Colonic mucosa (tissue), 4 donors: ENCODE results near the gene TDRD9. TPM values are rescaled to one million over a fixed set of nuclear protein-coding genes. Genes with fewer than 3 reads are reported as not detected.

Experiments
- DNase-seq: peaks from one replicate; pipeline ENCODE4 v3.0.0-alpha.2; 2020
- H3K27ac ChIP-seq: fragments of 200-600 bp; one replicate; pipeline ENCODE4 v1.8.0; 2021
- H3K27me3 ChIP-seq: fragments of 200-600 bp; one replicate; pipeline ENCODE4 v1.8.0; 2021
- H3K36me3 ChIP-seq: fragments of 200-600 bp; one replicate; pipeline ENCODE4 v1.8.0; 2021
- H3K4me1 ChIP-seq: fragments of 200-600 bp; one replicate; pipeline ENCODE4 v1.8.0; 2021; ENCODE audit warnings: mild to moderate bottlenecking
- H3K4me3 ChIP-seq: fragments of 200-600 bp; one replicate; pipeline ENCODE4 v1.8.0; 2021
- H3K9ac ChIP-seq, 2 donors: one replicate each; pipeline ENCODE4 v1.7.0; 2013; ENCODE audit warnings: control low read depth in 2 of 2, low read depth in 2 of 2, low read length in 2 of 2
- H3K9me3 ChIP-seq: fragments of 200-600 bp; one replicate; pipeline ENCODE4 v1.8.0; 2021
- CTCF ChIP-seq: fragments of 200-600 bp; IDR thresholded peaks from one replicate; pipeline ENCODE4 v1.8.0; 2022; ENCODE audit warnings: antibody characterized with exemption, mild to moderate bottlenecking
- intact Hi-C: fragments of 100-400 bp; cut with DNase I; formaldehyde crosslinking; loops from one replicate; pipeline ENCODE4 v1.14.1; 2022
- total RNA-seq, 2 donors: library from RNA; stranded (reverse); fragmentation: NEBNext Ultra II Directional in 1 of 2; extraction: Animal tissue kit (Norgen Biotek cat#: 25700) in 1 of 2; gene quantifications; one replicate each; pipeline ENCODE4 v1.2.1, GENCODE V29; 2021
- donor health status: healthy.
- donor health status: DM: no; HTN: no; CAD: no.
- donor health status: DM: no; HTN: no; CAD: no.

Gene TDRD9
- total RNA-seq, 2 donors from 2014 or later: 0.44 to 1.1 TPM

- Histone ChIP-seq H3K27ac (peak overlapping the region; percentile 39), H3K4me1 (peaks cover 21% of the 10 kb centered on the region), H3K36me3 (no peaks in the 10 kb centered on the region), H3K9ac (peak overlapping the region; percentile 38 to 50), H3K27me3 (no peaks in the 10 kb centered on the region), H3K9me3 (no peaks in the 10 kb centered on the region), H3K4me3 (no peak overlapping the region)
- intact Hi-C loops: no loop called here
- DNase-seq: peak; percentile 69
- TF ChIP-seq CTCF: no peak
These were observed 34.1 kb upstream of the TDRD9 start for GRCh38 chr14:103894034-103894722.

GRCh38 chr14:103894723-103895059 lies 33.6 kb upstream of the TDRD9 start:
- Histone ChIP-seq H3K4me3 (no peak overlapping the region), H3K9ac (peak overlapping the region in 1 of 2 donors; percentile 38), H3K27ac (peak overlapping the region; percentile 39), H3K27me3 (no peaks in the 10 kb centered on the region), H3K9me3 (no peaks in the 10 kb centered on the region), H3K36me3 (no peaks in the 10 kb centered on the region), H3K4me1 (peaks cover 21% of the 10 kb centered on the region)
- intact Hi-C loops: no loop called here
- no peak for TF ChIP-seq CTCF
- DNase-seq: no peak

- H3K9ac ChIP-seq: peak overlapping the region in 1 of 2 donors; percentile 13
- H3K27me3 ChIP-seq: no peaks in the 10 kb centered on the region
- peaks cover 10% of the 10 kb centered on the region for H3K4me1 ChIP-seq
- H3K4me3 ChIP-seq: no peak overlapping the region
- no peaks in the 10 kb centered on the region for H3K9me3 ChIP-seq
- H3K27ac ChIP-seq: peak overlapping the region; percentile 86
- TF ChIP-seq CTCF: no peak
- DNase-seq: no peak
- intact Hi-C loops: no loop called here
- no peaks in the 10 kb centered on the region for H3K36me3 ChIP-seq
These were observed 31.7 kb upstream of the TDRD9 start for GRCh38 chr14:103896578-103896977.

GRCh38 chr14:103897075-103897947 lies 30.9 kb upstream of the TDRD9 start:
- H3K9me3 ChIP-seq: no peaks in the 10 kb centered on the region
- H3K4me1 ChIP-seq: peaks cover 10% of the 10 kb centered on the region
- DNase-seq: peak; percentile 93
- H3K36me3 ChIP-seq: no peaks in the 10 kb centered on the region
- no peaks in the 10 kb centered on the region for H3K27me3 ChIP-seq
- no peak overlapping the region for H3K4me3 ChIP-seq
- peak overlapping the region in 1 of 2 donors; percentile 42 for H3K9ac ChIP-seq
- H3K27ac ChIP-seq: peak overlapping the region; percentile 86
- intact Hi-C loops: no loop called here
- TF ChIP-seq CTCF: no peak

DNA sequence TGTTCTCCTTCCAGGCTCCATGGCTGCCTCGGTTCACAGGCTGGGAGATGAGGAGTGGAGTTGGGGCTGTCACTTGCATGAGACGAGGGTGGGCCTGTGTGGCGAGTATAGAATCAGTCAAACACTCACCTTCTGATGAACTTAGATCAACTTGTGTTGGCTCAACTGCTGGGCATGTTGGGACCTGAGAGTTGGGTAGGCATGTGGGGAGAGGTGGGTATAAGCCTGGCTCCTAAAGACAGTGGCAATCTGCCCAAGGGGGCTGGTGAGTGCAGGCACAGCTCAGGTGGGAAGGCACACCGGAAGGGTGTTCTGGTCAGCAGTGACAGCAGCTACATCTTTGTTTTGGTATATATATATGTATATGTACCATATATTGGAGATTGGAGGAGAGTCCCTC lies 30.1 kb upstream of the TDRD9 start:
- no peak overlapping the region for H3K4me3 ChIP-seq
- TF ChIP-seq CTCF: no peak
- H3K27me3 ChIP-seq: no peaks in the 10 kb centered on the region
- no peaks in the 10 kb centered on the region for H3K36me3 ChIP-seq
- H3K9me3 ChIP-seq: no peaks in the 10 kb centered on the region
- intact Hi-C loops: no loop called here
- H3K9ac ChIP-seq: peak overlapping the region in 1 of 2 donors; percentile 42
- H3K4me1 ChIP-seq: peaks cover 10% of the 10 kb centered on the region
- DNase-seq: no peak
- peak overlapping the region; percentile 86 for H3K27ac ChIP-seq
